Liver (tissue), 9 donors: Measurements from ENCODE around the gene LOXHD1. TPM values are rescaled to one million over a fixed set of nuclear protein-coding genes. Genes with fewer than 3 reads are reported as not detected.

Experiments used
- DNase-seq: peaks from one replicate; pipeline ENCODE4 v3.0.0-alpha.2; 2017; ENCODE audit warnings: low spot score
- H3K27ac ChIP-seq, 2 donors: one replicate each; pipeline ENCODE4 v1.7.0; 2013; ENCODE audit warnings: inconsistent platforms in 2 of 2, low read length in 2 of 2, control low read depth in 1 of 2, low read depth in 1 of 2, mild to moderate bottlenecking in 1 of 2
- H3K27me3 ChIP-seq, 4 donors: one replicate each; pipeline versions ENCODE4 v1.6.1 to v1.7.0; 2013; ENCODE audit warnings: low read length in 3 of 4, inconsistent platforms in 1 of 4, mild to moderate bottlenecking in 1 of 4, moderate library complexity in 1 of 4; ENCODE audit not compliant: control insufficient read depth in 4 of 4, insufficient read depth in 4 of 4
- H3K36me3 ChIP-seq, 4 donors: one replicate each; pipeline versions ENCODE4 v1.6.1 to v1.7.0; 2013; ENCODE audit warnings: low read length in 3 of 4, mild to moderate bottlenecking in 3 of 4, low read depth in 1 of 4, moderate library complexity in 1 of 4; ENCODE audit not compliant: control insufficient read depth in 4 of 4, insufficient read depth in 3 of 4
- H3K4me1 ChIP-seq, 4 donors: one replicate each; pipeline versions ENCODE4 v1.6.1 to v1.7.0; 2013; ENCODE audit warnings: low read length in 3 of 4, mild to moderate bottlenecking in 3 of 4, moderate library complexity in 1 of 4; ENCODE audit not compliant: control insufficient read depth in 4 of 4, insufficient read depth in 4 of 4
- H3K4me3 ChIP-seq, 3 donors: one replicate each; pipeline versions ENCODE4 v1.6.1 to v1.7.0; 2013; ENCODE audit warnings: low read length in 3 of 3, control low read depth in 1 of 3, low read depth in 1 of 3, mild to moderate bottlenecking in 1 of 3
- H3K9ac ChIP-seq, 2 donors: one replicate each; pipeline ENCODE4 v1.7.0; 2013; ENCODE audit warnings: low read length in 2 of 2, mild to moderate bottlenecking in 2 of 2, moderate library complexity in 2 of 2, control low read depth in 1 of 2, low read depth in 1 of 2
- H3K9me3 ChIP-seq, 4 donors: one replicate each; pipeline versions ENCODE4 v1.6.1 to v1.7.0; 2013; ENCODE audit warnings: low read length in 3 of 4; ENCODE audit not compliant: control insufficient read depth in 4 of 4
- ATF3 ChIP-seq: IDR thresholded peaks from 2 replicates; pipeline ENCODE4 v1.6.1; 2016; ENCODE audit warnings: antibody characterized with exemption
- EGR1 ChIP-seq, 2 donors: IDR thresholded peaks; 2 replicates each; pipeline ENCODE4 v1.6.1; 2016 to 2018; ENCODE audit warnings: antibody characterized with exemption in 2 of 2, low read depth in 2 of 2
- FOXA1 ChIP-seq: IDR thresholded peaks from 2 replicates; pipeline ENCODE4 v1.6.1; 2016; ENCODE audit warnings: antibody characterized with exemption
- FOXA2 ChIP-seq: IDR thresholded peaks from 2 replicates; pipeline ENCODE4 v1.6.1; 2016; ENCODE audit warnings: antibody characterized with exemption
- GABPA ChIP-seq, 2 donors: IDR thresholded peaks in 1 of 2; conservative IDR thresholded peaks in 1 of 2; 2 replicates each; pipeline ENCODE4 v1.6.1; 2016; ENCODE audit warnings: antibody characterized with exemption in 2 of 2, mild to moderate bottlenecking in 1 of 2, moderate library complexity in 1 of 2
- HNF4A ChIP-seq, 2 donors: conservative IDR thresholded peaks; 2 replicates each; pipeline ENCODE4 v1.6.1; 2016; ENCODE audit warnings: antibody characterized with exemption in 2 of 2, mild to moderate bottlenecking in 2 of 2
- HNF4G ChIP-seq: IDR thresholded peaks from 2 replicates; pipeline ENCODE4 v1.6.1; 2016; ENCODE audit warnings: antibody characterized with exemption
- JUND ChIP-seq, 2 donors: IDR thresholded peaks; 2 replicates each; pipeline ENCODE4 v1.6.1; 2016; ENCODE audit warnings: antibody characterized with exemption in 2 of 2
- MAX ChIP-seq: IDR thresholded peaks from 2 replicates; pipeline ENCODE4 v1.6.1; 2016; ENCODE audit warnings: antibody characterized with exemption
- NR2F2 ChIP-seq: IDR thresholded peaks from 2 replicates; pipeline ENCODE4 v1.6.1; 2016; ENCODE audit warnings: antibody characterized with exemption
- RAD21 ChIP-seq, 2 donors: IDR thresholded peaks; 2 replicates each; pipeline ENCODE4 v1.6.1; 2016; ENCODE audit warnings: antibody characterized with exemption in 2 of 2, mild to moderate bottlenecking in 2 of 2
- REST ChIP-seq: IDR thresholded peaks from 2 replicates; pipeline ENCODE4 v1.6.1; 2016; ENCODE audit warnings: antibody characterized with exemption, mild to moderate bottlenecking
- RXRA ChIP-seq, 2 donors: IDR thresholded peaks; 2 replicates each; pipeline ENCODE4 v1.6.1; 2017 to 2018; ENCODE audit warnings: antibody characterized with exemption in 2 of 2, mild to moderate bottlenecking in 1 of 2
- SP1 ChIP-seq: IDR thresholded peaks from 2 replicates; pipeline ENCODE4 v1.6.1; 2018; ENCODE audit warnings: antibody characterized with exemption, mild to moderate bottlenecking
- TAF1 ChIP-seq: conservative IDR thresholded peaks from 2 replicates; pipeline ENCODE4 v1.6.1; 2016; ENCODE audit warnings: antibody characterized with exemption, mild to moderate bottlenecking
- YY1 ChIP-seq: IDR thresholded peaks from 2 replicates; pipeline ENCODE4 v1.6.1; 2016; ENCODE audit warnings: antibody characterized with exemption, mild to moderate bottlenecking
- ZBTB33 ChIP-seq: IDR thresholded peaks from 2 replicates; pipeline ENCODE4 v1.6.1; 2016; ENCODE audit warnings: antibody characterized with exemption
- WGBS: extraction: QIAGEN DNeasy Blood & Tissue Kit; methylation state at CpG from one replicate; pipeline ENCODE4 v1.1.7; 2013; 5-methylcytosine and 5-hydroxymethylcytosine counted together
- polyA plus RNA-seq, 2 donors: library from polyadenylated mRNA; stranded (reverse) in 1 of 2; unstranded in 1 of 2; fragments of 200-250 nt in 1 of 2; fragments of >200 nt in 1 of 2; fragmentation: Nextera tagmentation in 1 of 2; extraction: Ambion mirVana in 1 of 2; gene quantifications; one replicate each; pipeline versions ENCODE4 v1.2.1 to v1.2.3, GENCODE V29; 2013 to 2015
- total RNA-seq, 2 donors: library from RNA; depleted of rRNA; stranded (reverse); fragments of >200 nt; gene quantifications; one replicate each; pipeline ENCODE4 v1.2.3, GENCODE V29; 2014
- TF ChIP-seq, protein P1 (sequence below): fragments of 150-350 bp; IDR thresholded peaks from 2 replicates; pipeline ENCODE4 v1.5.1; 2017; ENCODE audit warnings: improper control_type of control experiment, low read depth, low read length; ENCODE audit not compliant: missing input control
- donor health status: healthy.
- donor health status: healthy.
- donor health status: healthy.
- donor health status: healthy.
- donor health status: healthy.

LOXHD1 gene
- total and polyA plus RNA-seq, 4 donors: 0.09 to 0.25 TPM; not detected in 2

DNA sequence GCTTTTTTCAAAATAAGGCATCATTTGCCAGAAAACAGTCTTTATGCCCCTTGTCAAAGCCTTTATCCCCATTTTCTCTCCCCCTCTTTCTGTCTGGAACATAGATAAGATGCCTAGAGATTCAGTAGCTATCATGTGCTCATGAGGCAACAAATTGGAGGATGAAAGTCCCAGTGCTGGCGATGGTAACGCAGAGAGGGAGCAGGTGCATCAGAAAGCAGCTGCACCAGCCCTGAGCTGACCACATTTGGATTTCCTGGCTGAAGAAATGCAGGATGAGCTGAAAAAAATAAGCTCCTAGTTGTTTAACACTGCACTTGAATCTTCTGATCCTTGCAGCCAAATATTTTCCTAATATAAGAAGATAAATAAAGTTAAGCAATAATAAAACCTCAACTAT, 48.0 kb downstream of the LOXHD1 start:
- TF ChIP-seq RAD21 (IDR thresholded peaks at IDR 0.05) (no peak), ATF3 (no peak), TAF1 (no peak), GABPA (IDR thresholded peaks at IDR 0.05 in 1 of 2, conservative IDR thresholded peaks at IDR 0.05 in 1 of 2) (no peak), RXRA (IDR thresholded peaks at IDR 0.05) (no peak), ZBTB33 (no peak), HNF4G (no peak), EGR1 (IDR thresholded peaks at IDR 0.05; ENCODE audit: low read depth in 2 of 2) (no peak), YY1 (no peak), REST (no peak)
- DNase-seq: no peak
- no peak overlapping the region for H3K4me3 ChIP-seq
- no peaks in the 10 kb centered on the region for H3K36me3 ChIP-seq
- WGBS: 74% methylated on average over 2 of the region's 2 CpGs
- no peaks in the 10 kb centered on the region for H3K27me3 ChIP-seq
- no peaks in the 10 kb centered on the region for H3K9me3 ChIP-seq
- H3K9ac ChIP-seq: no peak overlapping the region
- no peak overlapping the region for H3K27ac ChIP-seq
- no peaks in the 10 kb centered on the region for H3K4me1 ChIP-seq

- H3K27me3 ChIP-seq: peaks cover 0 to 6% (median 0%) of the 10 kb centered on the region in 4 donors
- H3K9me3 ChIP-seq: no peaks in the 10 kb centered on the region
- H3K9ac ChIP-seq: no peak overlapping the region
- TF ChIP-seq SP1: no peak
- TF ChIP-seq, protein P1, sequence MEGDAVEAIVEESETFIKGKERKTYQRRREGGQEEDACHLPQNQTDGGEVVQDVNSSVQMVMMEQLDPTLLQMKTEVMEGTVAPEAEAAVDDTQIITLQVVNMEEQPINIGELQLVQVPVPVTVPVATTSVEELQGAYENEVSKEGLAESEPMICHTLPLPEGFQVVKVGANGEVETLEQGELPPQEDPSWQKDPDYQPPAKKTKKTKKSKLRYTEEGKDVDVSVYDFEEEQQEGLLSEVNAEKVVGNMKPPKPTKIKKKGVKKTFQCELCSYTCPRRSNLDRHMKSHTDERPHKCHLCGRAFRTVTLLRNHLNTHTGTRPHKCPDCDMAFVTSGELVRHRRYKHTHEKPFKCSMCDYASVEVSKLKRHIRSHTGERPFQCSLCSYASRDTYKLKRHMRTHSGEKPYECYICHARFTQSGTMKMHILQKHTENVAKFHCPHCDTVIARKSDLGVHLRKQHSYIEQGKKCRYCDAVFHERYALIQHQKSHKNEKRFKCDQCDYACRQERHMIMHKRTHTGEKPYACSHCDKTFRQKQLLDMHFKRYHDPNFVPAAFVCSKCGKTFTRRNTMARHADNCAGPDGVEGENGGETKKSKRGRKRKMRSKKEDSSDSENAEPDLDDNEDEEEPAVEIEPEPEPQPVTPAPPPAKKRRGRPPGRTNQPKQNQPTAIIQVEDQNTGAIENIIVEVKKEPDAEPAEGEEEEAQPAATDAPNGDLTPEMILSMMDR: no peak
- TF ChIP-seq JUND (IDR thresholded peaks at IDR 0.05): no peak
- TF ChIP-seq NR2F2: no peak
- no peak for TF ChIP-seq REST
- no peak for TF ChIP-seq GABPA (IDR thresholded peaks at IDR 0.05 in 1 of 2, conservative IDR thresholded peaks at IDR 0.05 in 1 of 2)
- no peak for TF ChIP-seq HNF4A (conservative IDR thresholded peaks at IDR 0.05)
- TF ChIP-seq FOXA1: no peak
- no peak for TF ChIP-seq FOXA2
- no peak for TF ChIP-seq RAD21 (IDR thresholded peaks at IDR 0.05)
- TF ChIP-seq YY1: no peak
- no peak for TF ChIP-seq TAF1
- no peak for TF ChIP-seq HNF4G
- TF ChIP-seq ZBTB33: no peak
- TF ChIP-seq RXRA (IDR thresholded peaks at IDR 0.05): no peak
- TF ChIP-seq MAX: no peak
- TF ChIP-seq EGR1 (IDR thresholded peaks at IDR 0.05; ENCODE audit: low read depth in 2 of 2): no peak
- TF ChIP-seq ATF3: no peak
- H3K27ac ChIP-seq: no peak overlapping the region
- H3K4me1 ChIP-seq: no peaks in the 10 kb centered on the region
- DNase-seq: no peak
- no peak overlapping the region for H3K4me3 ChIP-seq
- WGBS: 76% methylated on average over 5 of the region's 5 CpGs
- no peaks in the 10 kb centered on the region for H3K36me3 ChIP-seq
Measured at GRCh38 chr18:46607926-46608325, 49.1 kb downstream of the LOXHD1 start.
